NCI-H1417 (cell line): ENCODE measurements around the gene TIMM17B.
"Not testable (repeated sequence)": the region's sequence is repeated elsewhere in the genome, so short reads cannot be mapped to it uniquely, and the experiment has no call there.

Source experiments
- DNase-seq, 3 experiments: peaks; one replicate each; lab custom pipeline; 2025; lab: John Stamatoyannopoulos, UW

The TIMM17B gene

DNA sequence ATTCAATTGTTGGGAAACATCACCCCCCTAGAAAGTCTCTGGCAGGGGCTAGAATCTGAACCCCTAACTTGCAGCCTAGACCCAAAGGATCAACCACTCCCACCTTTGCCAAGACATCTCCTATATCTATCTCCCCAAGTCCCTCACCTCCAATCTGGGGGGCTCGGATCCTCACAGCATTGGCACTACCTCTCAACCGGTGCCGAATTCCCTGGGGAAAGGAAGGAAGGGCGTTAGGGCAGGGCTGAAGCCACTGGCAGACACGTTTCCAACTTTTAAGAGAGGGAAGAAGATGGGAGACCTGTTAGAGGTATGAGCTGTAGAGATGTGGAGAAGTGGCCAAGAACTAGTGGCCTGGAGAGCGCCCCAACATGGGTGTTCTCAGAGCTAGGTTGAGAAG, 2.7 kb downstream of the TIMM17B start:
- DNase-seq, result no peak

DNA sequence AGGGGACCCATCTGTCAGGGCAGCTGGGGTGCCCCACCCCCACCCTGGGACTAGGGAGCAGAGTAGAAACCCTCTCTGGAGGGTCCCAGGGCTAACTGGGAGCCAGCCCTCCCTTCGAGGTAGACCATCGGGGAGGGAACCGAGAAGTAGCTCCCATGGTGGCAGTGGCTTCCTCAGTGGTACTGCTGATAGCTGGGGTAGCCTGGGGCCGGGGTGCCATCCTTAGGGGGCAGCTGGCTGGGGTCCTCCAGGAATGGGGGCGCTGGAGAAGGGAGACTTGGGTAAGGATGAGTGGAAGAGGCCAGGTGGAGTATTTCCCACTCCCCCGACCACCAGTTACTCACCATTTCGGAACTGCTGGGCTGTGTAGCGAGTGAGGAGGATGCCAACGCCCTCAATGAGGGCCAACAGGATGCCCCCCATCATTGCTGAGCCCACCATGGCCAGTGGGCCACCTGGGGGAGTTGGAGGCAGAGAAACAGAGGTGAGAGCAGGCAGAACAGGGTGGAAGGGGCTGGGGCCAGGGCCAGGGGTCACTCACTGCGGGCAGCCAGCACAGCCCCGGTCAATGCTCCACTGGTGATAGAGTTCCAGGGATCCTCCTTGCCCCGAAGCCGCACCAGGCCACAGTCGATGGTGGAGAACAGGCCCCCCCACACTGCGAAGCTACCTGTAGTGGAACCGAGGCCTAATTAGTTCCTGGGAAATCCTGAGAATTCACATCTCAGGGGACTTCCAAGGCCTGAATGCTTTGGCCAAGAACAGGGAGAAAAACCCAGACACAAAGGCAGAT, 3.8 kb downstream of the TIMM17B start:
- DNase-seq, result no peak

DNA sequence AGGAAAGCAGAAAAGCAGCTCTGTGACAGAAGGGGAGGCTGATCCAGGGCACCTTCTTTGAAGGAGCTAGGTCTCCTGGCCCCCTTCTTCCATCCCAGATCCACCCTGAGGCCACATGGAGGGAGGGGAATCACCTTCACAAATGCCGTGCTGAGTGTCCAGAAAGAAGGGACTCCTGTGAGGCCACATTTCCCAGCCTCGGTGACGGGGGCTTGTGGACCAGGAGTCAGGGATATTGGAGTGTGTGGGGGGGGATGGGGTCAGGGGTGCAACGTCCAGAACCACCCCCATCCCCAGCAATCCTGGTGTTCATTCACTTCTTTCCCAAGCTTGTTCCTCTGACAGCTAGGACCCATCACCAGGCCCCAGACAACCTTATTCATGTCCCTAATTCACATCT, 4.7 kb downstream of the TIMM17B start:
- DNase-seq, result no peak

DNA sequence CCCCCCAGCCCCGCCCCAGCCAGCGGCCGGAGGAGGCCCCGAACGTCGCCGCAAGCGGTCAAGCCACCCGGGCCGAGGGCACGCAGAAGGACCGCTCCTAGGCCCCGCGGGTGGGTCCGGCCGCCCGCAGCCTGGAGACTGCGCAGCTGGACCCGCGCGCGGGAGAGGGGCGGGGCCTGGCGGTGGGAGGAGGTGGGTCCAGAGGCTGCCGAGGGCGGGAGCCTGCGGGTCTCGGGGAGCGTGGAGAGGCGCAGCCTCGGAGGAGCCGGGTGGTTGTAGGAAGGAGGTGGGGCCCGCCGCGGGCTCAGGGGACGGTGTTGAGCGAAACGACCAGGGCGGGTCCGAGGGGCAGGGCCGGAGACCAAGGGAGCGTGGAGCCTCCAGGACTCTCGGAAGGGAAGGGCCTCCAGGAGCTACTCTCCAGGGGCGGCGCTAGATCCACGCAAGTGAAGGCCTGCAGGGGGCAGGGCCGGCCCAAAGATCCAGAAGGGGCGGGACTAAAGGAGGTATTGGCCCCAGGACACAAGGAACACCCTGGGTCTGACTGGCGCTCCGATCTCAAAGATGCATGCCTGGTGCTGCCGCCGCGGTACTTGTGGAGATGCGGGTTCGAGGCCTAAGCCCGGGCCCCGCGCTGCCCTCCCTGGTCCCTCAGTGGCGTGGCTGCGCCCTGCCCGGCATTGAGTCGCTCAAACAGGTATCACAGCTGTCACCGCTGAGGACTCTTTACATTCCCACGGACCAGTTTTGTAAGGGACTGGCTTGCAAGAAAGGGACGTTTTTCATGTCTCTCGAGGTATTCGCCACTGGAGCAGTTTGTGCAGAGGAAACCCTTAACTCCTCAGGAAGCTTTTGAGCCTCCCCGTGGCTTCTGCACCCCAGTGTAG, 5.9 kb downstream of the TIMM17B start:
- peak; percentile 61 to 91 (median 83) for DNase-seq

DNA sequence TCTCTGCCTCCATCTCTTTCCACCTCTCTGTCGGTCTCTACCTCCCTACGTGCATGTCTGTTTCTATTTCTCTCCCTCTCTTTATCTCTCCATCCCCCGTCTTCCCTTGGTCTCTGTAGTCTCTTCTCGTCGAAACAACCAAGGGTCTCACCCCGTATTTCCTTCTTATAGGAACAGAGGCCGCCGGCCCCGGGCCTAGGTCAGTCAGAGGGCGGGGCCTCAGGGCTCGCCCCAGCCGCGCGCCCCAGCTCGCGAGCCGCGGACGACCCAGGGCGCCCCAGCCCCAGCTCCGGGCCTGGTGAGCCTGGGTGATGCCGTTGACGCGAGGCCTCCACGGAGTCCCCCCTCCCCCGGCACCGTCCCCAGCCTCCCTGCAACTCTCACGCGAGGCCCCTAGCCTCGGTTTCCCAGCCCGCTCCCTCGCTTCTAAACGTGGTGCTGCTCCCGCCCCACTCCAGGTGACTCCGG, 6.6 kb downstream of the TIMM17B start:
- DNase-seq, result peak in 1 of 3 experiments; percentile 69

DNA sequence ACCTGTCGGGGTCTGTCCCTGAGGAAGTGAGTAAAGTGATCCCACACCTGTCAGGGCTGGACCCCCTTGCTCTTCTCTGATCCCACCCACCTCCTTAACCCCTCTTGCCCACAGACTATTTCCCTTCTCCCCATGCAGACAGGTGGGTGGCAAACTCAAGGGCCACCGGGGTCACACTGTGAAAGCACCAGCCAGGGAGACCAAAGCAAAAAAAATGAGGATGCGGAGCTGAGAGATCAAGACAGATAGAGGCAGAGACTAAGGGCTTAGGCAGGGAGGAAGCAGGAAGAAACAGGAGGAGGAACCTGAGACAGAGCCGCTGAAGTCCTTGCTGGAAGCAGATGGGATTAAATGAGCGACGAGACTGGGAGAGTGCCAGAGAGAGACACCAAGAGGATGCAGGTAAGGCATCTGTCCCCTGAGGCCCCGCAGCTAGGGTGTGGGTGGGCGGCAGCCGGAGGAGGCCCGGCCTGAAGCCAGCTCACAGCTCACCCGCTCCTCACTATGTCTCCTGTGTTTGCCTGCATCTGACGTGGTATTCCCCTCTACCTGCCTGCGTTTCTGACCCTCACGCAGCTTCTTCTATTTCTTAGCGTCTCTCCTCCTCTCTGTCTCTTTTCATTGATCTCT, 7.2 kb downstream of the TIMM17B start:
- DNase-seq, result no peak

DNA sequence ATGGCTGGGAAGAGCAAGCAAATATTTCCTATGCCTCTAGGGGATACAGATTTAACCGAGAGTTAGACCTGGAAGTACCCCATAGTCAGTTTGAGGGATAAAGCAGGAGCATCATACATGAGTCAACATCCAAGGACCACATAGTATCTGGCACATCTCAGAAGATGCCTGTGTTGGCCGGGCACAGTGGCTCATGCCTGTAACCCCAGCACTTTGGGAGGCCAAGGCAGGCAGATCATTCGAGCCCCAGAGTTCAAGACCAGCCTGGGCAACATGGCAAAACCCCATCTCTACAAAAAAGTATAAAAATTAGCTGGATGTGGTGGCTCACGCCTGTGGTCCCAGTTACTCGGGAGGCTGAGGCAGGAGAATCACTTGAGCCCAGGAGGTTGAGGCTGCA, 11.0 kb downstream of the TIMM17B start:
- not testable (repeated sequence) for DNase-seq

DNA sequence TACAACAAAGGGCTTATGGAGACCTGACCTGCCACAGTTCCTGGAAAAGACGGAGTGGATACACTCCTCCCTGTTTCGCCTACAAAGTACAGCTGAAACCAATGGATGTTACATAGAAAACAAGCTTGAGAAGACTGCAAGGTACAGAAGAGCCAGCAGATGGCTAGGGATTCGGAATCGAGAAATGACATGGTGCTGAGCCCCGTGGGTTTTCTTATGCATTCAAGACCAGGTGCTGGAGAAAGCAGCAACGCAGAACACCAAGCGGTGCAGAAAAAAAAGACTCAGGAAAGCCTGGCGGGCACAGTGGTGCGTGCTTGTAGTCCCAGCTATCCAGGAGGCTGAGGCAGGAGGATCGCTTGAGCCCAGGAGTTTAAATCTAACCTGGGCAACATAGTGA, 13.8 kb downstream of the TIMM17B start:
- no peak for DNase-seq

DNA sequence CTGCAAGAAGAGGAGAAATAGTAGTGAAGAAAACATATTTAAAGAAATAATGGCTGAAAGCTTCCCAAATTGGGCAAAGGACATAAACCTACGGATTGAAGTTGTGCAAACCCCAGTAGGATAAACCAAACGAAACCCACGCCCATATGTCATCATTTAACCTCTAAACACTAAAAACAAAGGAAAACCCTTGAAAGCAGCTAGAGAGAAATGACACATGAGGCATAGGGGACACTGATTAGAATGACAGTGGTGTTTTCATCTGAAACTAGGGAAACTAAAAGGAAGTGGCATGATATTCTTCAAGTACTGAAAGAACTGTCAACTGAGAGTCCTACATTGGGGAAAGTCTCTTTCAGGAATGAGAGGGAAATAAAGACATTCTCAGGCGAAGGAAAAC, 20.6 kb downstream of the TIMM17B start:
- DNase-seq, result not testable (repeated sequence)

DNA sequence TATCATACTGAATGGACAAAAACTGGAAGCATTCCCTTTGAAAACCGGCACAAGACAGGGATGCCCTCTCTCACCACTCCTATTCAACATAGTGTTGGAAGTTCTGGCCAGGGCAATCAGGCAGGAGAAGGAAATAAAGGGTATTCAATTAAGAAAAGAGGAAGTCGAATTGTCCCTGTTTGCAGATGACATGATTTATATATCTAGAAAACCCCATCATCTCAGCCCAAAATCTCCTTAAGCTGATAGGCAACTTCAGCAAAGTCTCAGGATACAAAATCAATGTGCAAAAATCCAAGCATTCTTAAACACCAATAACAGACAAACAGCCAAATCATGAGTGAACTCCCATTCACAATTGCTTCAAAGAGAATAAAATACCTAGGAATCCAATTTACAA, 25.6 kb downstream of the TIMM17B start:
- DNase-seq, result not testable (repeated sequence)

DNA sequence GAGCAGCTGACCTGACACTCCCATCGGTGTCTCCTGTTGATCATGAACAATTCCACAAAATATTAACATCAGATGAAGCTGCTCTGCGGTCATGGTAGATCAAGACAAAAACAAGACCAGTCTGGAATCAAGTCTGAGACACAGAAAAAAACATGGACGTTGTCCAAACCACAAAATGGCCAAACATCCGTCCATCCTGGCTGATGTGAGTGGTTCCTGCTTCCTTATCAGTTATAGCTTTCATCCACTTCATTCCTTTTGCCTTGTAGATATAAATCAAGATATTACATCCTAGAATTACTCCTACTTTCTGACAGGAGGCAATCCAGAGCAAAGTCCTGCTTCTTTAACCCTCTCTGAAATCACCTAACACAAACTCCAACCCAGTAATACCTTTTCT, 33.4 kb downstream of the TIMM17B start:
- no peak for DNase-seq

DNA sequence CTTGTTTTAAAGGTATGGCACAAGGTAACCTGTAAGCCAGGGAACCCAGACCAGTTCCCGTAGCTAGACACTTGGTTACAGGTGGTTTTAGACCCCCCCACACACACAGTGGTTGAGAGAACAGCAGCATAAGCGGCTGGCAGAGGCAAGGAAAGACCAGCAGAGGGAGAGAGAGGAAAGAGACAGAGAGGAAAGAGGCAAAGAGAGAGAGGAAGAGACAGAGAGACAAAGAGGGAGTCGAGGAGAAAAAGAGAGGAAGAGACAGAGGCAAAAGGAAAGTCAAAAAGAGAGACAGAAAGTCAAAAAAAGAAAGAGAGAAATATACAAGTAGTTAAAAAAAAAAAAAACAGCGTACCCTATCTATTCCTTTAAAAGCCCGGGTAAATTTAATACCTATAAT, 42.7 kb downstream of the TIMM17B start:
- peak in 1 of 3 experiments; percentile 17 for DNase-seq

DNA sequence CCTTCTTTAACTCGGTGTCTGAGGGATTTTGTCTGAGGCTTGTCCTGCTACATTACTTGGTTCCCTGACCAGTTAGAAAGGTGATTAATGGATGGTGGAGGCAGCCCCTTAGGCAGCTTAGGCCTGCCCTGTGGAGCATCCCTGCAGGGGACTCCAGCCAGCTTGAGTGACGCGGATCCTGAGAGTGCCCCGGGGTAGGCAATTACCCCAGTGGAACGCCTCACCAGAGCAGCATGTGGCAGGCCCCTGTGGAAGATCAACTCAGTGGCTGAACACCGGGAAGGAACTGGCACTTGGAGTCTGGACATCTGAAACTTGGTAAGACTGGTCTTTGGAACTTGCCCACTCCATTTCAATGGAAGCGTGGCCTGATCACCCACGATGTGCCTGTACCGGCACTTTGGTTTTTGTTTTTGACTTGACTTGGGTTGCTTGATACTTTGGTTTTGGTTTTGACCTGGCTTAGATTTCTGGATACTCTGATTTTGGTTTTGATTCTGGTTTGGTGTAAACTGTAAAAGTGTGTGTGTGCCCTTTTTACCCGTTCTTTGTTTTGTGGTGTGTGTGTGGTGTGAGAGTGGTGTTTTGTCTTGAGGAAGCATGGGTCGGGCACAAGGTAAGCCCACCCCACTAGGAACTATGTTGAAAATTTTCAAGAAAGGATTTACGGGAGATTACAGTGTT, 43.3 kb downstream of the TIMM17B start:
- DNase-seq, result not testable (repeated sequence)

DNA sequence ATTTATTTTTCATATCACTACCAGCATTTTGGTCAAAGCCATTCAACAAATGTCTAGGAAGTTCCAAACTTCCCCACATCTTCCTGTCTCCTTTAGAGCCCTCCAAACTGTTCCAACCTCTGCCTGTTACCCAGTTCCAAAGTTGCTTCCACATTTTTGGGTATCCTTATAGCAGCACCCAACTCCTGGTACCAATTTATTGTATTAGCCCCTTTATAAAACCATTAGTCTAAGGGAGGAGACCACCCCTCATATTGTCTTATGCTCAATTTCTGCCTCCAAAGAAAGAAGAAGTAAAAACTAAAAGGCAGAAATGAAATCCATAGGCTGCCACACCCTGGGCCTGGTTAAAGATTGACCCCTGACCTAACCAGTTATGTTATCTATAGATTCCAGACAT, 44.1 kb downstream of the TIMM17B start:
- DNase-seq, result not testable (repeated sequence)

DNA sequence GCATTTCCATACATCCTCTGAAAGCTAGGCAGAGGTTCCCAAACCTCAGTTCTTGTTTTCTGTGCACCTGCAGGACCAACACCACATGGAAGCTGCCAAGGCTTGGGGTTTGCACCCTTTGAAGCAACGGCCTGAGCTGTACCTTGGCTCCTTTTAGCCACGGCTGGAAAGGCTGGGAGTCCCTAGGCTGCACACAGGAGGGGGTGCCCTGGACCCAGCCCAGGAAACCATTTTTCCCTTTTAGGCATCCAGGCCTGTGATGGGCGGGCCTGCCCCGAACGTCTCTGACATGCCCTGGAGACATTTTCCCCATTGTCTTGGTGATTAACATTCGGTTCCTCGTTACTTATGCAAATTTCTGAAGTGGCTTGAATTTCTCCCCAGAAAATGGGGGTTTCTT, 44.7 kb downstream of the TIMM17B start:
- DNase-seq, result no peak

DNA sequence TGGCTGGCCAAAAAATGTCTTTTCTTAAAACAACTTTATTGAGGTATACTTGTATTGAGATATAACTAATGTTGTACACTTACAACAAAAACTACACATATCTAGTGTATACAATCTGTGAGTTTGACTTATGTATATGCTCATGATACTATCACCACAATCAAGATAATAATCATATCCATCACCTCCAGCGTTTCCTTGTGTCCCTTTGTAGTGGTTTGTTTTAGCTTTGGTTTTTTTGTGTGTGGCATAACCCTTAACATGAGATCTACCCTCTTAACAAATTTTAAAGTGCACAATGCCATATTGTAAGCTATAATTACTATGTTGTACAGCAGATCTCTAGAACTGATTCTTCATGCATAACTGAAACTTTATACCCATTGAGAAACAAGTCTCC, 48.7 kb downstream of the TIMM17B start:
- peak in 1 of 3 experiments; percentile 53 for DNase-seq
